PC-9 (cell line): ENCODE measurements around the gene IRF8. TPM values are rescaled to one million over a fixed set of nuclear protein-coding genes. Genes with fewer than 3 reads are reported as not detected.
"Not testable (repeated sequence)": the region's sequence is repeated elsewhere in the genome, so short reads cannot be mapped to it uniquely, and the experiment has no call there.

ENCODE experiments used
- BruUV-seq: library from RNA; stranded (reverse); fragments of 400-500 nt; replicated peaks from 2 replicates; lab custom pipeline; 2021; lab: Mats Ljungman, UMichigan
- CTCF ChIA-PET: fragments of 300-600 bp; sonication (Branson Sonifier 250); formaldehyde crosslinking; loops from one replicate; lab custom pipeline; 2022; ENCODE audit warnings: antibody characterized with exemption; lab: Charles Lee
- POLR2A ChIA-PET: fragments of 300-600 bp; sonication (Branson Sonifier 250); formaldehyde crosslinking; loops from one replicate; lab custom pipeline; 2022; ENCODE audit warnings: antibody characterized with exemption; ENCODE audit not compliant: unreplicated experiment; lab: Charles Lee
- DNase-seq, 2 experiments: peaks; one replicate each; pipeline versions ENCODE4 v3.0.0 to v3.0.0-alpha.2; 2015 to 2022; ENCODE audit warnings: mixed read lengths in 1 of 2
- H2AFZ ChIP-seq: fragments of 200-600 bp; sonication (generic); 2 replicates; pipeline ENCODE4 v1.8.1; 2017; ENCODE audit warnings: antibody characterized with exemption
- H3F3A ChIP-seq: fragments of 200-600 bp; sonication (generic); 2 replicates; pipeline ENCODE4 v1.8.1; 2017; ENCODE audit warnings: antibody characterized with exemption, mild to moderate bottlenecking, low read depth; ENCODE audit not compliant: insufficient read depth
- H3K27ac ChIP-seq: fragments of 200-600 bp; sonication (generic); 2 replicates; pipeline ENCODE4 v1.6.1; 2016; ENCODE audit warnings: mixed run types
- H3K27me3 ChIP-seq: fragments of 200-600 bp; sonication (generic); 2 replicates; pipeline ENCODE4 v1.6.1; 2016; ENCODE audit warnings: low read depth, mixed run types; ENCODE audit not compliant: insufficient read depth
- H3K36me3 ChIP-seq: fragments of 200-600 bp; sonication (generic); 2 replicates; pipeline ENCODE4 v1.6.1; 2016; ENCODE audit warnings: low read depth, mixed run types
- H3K4me1 ChIP-seq: fragments of 200-600 bp; sonication (generic); replicated peaks from 2 replicates; pipeline ENCODE4 v1.6.1; 2016; ENCODE audit warnings: mixed run types; ENCODE audit not compliant: insufficient read depth
- H3K4me2 ChIP-seq: fragments of 200-600 bp; sonication (generic); 2 replicates; pipeline ENCODE4 v1.6.1; 2017; ENCODE audit warnings: mixed run types
- H3K4me3 ChIP-seq: fragments of 200-600 bp; sonication (generic); 2 replicates; pipeline ENCODE4 v1.6.1; 2016; ENCODE audit warnings: mixed run types
- H3K79me2 ChIP-seq: fragments of 200-600 bp; sonication (generic); 2 replicates; pipeline ENCODE4 v1.6.1; 2017; ENCODE audit warnings: low read depth, mixed run types
- H3K9me2 ChIP-seq: fragments of 200-600 bp; sonication (generic); 2 replicates; pipeline ENCODE4 v1.8.1; 2017; ENCODE audit warnings: mild to moderate bottlenecking; ENCODE audit not compliant: insufficient read depth
- H3K9me3 ChIP-seq: fragments of 200-600 bp; sonication (generic); 2 replicates; pipeline ENCODE4 v1.8.1; 2016; ENCODE audit warnings: low read depth; ENCODE audit not compliant: insufficient read depth
- H4K20me1 ChIP-seq: fragments of 200-600 bp; sonication (generic); 2 replicates; pipeline ENCODE4 v1.8.1; 2017; ENCODE audit not compliant: insufficient read depth
- EZH2 ChIP-seq: fragments of 200-600 bp; sonication (generic); IDR thresholded peaks from 2 replicates; pipeline ENCODE4 v1.8.0; 2017; ENCODE audit warnings: antibody characterized with exemption, low read depth
- intact Hi-C: fragments of 100-400 bp; cut with micrococcal nuclease; formaldehyde crosslinking; loops from one replicate; pipeline ENCODE4 v1.10.0; 2022; ENCODE audit not compliant: unreplicated experiment
- total RNA-seq: library from RNA; stranded (reverse); gene quantifications from 2 replicates; pipeline ENCODE4 v1.2.3, GENCODE V29; 2021
- TF ChIP-seq, protein P1 (sequence below): fragments of 200-600 bp; sonication (generic); conservative IDR thresholded peaks from 2 replicates; pipeline ENCODE4 v1.6.1; 2017; ENCODE audit warnings: mixed run types, antibody characterized with exemption, mild to moderate bottlenecking, moderate library complexity

The IRF8 gene
- total RNA-seq, 1 experiment from 2014 or later, result not detected

GRCh38 chr16:85941863-85942644 lies 43.1 kb downstream of the IRF8 start:
- Histone ChIP-seq H3K4me1 (no peaks in the 10 kb centered on the region), H3K27me3 (peaks cover 95% of the 10 kb centered on the region)
- no TSS peak for BruUV-seq

DNA sequence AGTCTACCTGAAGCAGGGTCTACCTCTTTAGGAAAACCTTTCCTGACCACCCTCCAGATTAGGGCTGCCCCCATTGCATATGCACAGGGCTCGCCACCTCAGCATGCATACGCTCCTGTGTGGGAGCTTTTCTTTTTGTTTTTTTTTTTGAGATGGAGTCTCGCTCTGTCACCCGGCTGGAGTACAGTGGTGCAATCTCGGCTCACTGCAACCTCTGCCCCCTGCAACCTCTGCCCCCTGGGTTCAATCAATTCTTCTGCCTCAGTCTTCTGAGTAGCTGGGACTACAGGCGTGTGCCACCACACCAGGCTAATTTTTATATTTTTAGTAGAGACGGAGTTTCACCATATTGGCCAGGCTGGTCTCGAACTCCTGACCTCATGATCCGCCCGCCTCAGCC lies 43.7 kb downstream of the IRF8 start:
- H3K4me3 ChIP-seq, H3K27ac ChIP-seq, H3K79me2 ChIP-seq, H3F3A ChIP-seq, DNase-seq, H3K4me1 ChIP-seq, H2AFZ ChIP-seq, H3K9me3 ChIP-seq, H3K9me2 ChIP-seq, intact Hi-C loops, H3K36me3 ChIP-seq, H3K4me2 ChIP-seq, BruUV-seq, CTCF ChIA-PET, POLR2A ChIA-PET, H4K20me1 ChIP-seq: not testable (repeated sequence)
- H3K27me3 ChIP-seq, result peaks cover 96% of the 10 kb centered on the region

More at GRCh38 chr16:85941863-85942644, 43.1 kb downstream of the IRF8 start:
- H3K4me3 ChIP-seq, result no peak overlapping the region
- TF ChIP-seq, protein P1, sequence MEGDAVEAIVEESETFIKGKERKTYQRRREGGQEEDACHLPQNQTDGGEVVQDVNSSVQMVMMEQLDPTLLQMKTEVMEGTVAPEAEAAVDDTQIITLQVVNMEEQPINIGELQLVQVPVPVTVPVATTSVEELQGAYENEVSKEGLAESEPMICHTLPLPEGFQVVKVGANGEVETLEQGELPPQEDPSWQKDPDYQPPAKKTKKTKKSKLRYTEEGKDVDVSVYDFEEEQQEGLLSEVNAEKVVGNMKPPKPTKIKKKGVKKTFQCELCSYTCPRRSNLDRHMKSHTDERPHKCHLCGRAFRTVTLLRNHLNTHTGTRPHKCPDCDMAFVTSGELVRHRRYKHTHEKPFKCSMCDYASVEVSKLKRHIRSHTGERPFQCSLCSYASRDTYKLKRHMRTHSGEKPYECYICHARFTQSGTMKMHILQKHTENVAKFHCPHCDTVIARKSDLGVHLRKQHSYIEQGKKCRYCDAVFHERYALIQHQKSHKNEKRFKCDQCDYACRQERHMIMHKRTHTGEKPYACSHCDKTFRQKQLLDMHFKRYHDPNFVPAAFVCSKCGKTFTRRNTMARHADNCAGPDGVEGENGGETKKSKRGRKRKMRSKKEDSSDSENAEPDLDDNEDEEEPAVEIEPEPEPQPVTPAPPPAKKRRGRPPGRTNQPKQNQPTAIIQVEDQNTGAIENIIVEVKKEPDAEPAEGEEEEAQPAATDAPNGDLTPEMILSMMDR, result no peak
- no peak for TF ChIP-seq EZH2
- no peak overlapping the region for H2AFZ ChIP-seq
- no peaks in the 10 kb centered on the region for H3K36me3 ChIP-seq
- intact Hi-C loops, result no loop called here
- H3K9me3 ChIP-seq, result no peaks in the 10 kb centered on the region
- H3K4me2 ChIP-seq, result no peak overlapping the region
- no peaks in the 10 kb centered on the region for H3F3A ChIP-seq
- H3K27ac ChIP-seq, result no peak overlapping the region
- no peaks in the 10 kb centered on the region for H3K9me2 ChIP-seq
- POLR2A ChIA-PET, result no interaction called here
- no peak for DNase-seq
- H3K79me2 ChIP-seq, result no peaks in the 10 kb centered on the region
- H4K20me1 ChIP-seq, result no peaks in the 10 kb centered on the region
- CTCF ChIA-PET, result no interaction called here

- Histone ChIP-seq H4K20me1 (no peaks in the 10 kb centered on the region), H3K4me2 (no peak overlapping the region), H3K4me3 (no peak overlapping the region), H3K9me2 (no peaks in the 10 kb centered on the region), H3K79me2 (no peaks in the 10 kb centered on the region), H3K4me1 (no peaks in the 10 kb centered on the region), H3K36me3 (no peaks in the 10 kb centered on the region), H3K27me3 (peaks cover 97% of the 10 kb centered on the region), H3K27ac (no peak overlapping the region), H2AFZ (no peak overlapping the region), H3K9me3 (no peaks in the 10 kb centered on the region), H3F3A (no peaks in the 10 kb centered on the region)
- TF ChIP-seq EZH2, result no peak
- TF ChIP-seq, protein P1, result no peak
- POLR2A ChIA-PET, result no interaction called here
- no peak for DNase-seq
- no TSS peak for BruUV-seq
- CTCF ChIA-PET, result no interaction called here
- intact Hi-C loops, result no loop called here
These were observed 44.7 kb downstream of the IRF8 start for GRCh38 chr16:85943711-85944110.
